Measurements from ENCODE around the gene MAN1C1. TPM values are rescaled to one million over a fixed set of nuclear protein-coding genes. Genes with fewer than 3 reads are reported as not detected.

MAN1C1 gene
- total and polyA plus RNA-seq, 9 of the 15 experiments (the other 6 are each of a cell fraction or from before 2014, with no cell fraction given) = 0.04 to 0.44 (median 0.10) TPM; not detected in 3

- intact Hi-C loops (cut with micrococcal nuclease) (no loop called here), in situ Hi-C loops (cut with MboI) (no loop called here)
- H3K79me2 ChIP-seq (ENCODE audit: control insufficient read depth, insufficient read depth, low read length) = no peaks in the 10 kb centered on the region
- DNase-seq (ENCODE audit: extremely low read depth in 1 of 4, low spot score in 3 of 4) (no peak), ATAC-seq (no peak), FAIRE-seq (no peak)
- H3K27ac ChIP-seq (ENCODE audit: extremely low read depth, low read depth, low read length) = no peak overlapping the region
- no peak overlapping the region for H2AFZ ChIP-seq (ENCODE audit: low read depth, low read length)
- no peak for TF ChIP-seq ILF3 (IDR thresholded peaks at IDR 0.05; ENCODE audit: borderline replicate concordance)
- TF ChIP-seq SMAD2 (IDR thresholded peaks at IDR 0.05; ENCODE audit: low read depth, low read length) = no peak
- TF ChIP-seq PRDM10 (IDR thresholded peaks at IDR 0.05; ENCODE audit: partially characterized antibody) = no peak
- no peak for TF ChIP-seq PBX2 (CRISPR knock-in tag; IDR thresholded peaks at IDR 0.05; ENCODE audit: low read depth)
- TF ChIP-seq PBX2 (tag; conservative IDR thresholded peaks at IDR 0.05; ENCODE audit: low read depth) = no peak
- TF ChIP-seq IRF9 (tag; IDR thresholded peaks at IDR 0.05) = no peak
- no peaks in the 10 kb centered on the region for H3K9me3 ChIP-seq (replicated peaks; ENCODE audit: control insufficient read depth, insufficient read depth, low read depth, low read length)
- H3K9me1 ChIP-seq (ENCODE audit: control insufficient read depth, insufficient read depth, low read length) = no peaks in the 10 kb centered on the region
- no peaks in the 10 kb centered on the region for H3K36me3 ChIP-seq (ENCODE audit: control insufficient read depth, insufficient read depth, low read length)
- H3K27me3 ChIP-seq (ENCODE audit: control insufficient read depth in 2 of 2, insufficient read depth in 2 of 2, low read length in 2 of 2) = peaks cover 35 to 38% of the 10 kb centered on the region in 2 experiments
- no peak overlapping the region for H3K4me2 ChIP-seq (ENCODE audit: insufficient read depth, low read length)
- under 1% methylated on average over 5 of the region's 5 CpGs for WGBS (ENCODE audit: insufficient coverage, low coverage, missing lambda C conversion rate)
- POLR2A ChIA-PET = interaction anchor here (1.2 to 2.0 kb wide), 2 partner anchors 26 to 99 kb away, joined by 5 to 6 read pairs; partner anchors contain the start of gene MTFR1L
- no peak overlapping the region for H3K9ac ChIP-seq (ENCODE audit: insufficient read depth in 1 of 2, low read depth in 2 of 2, low read length in 2 of 2)
- no peak overlapping the region for H3K4me3 ChIP-seq
- CTCF ChIA-PET (ENCODE audit: low intra/inter-chr PET ratio) = no interaction called here
- no peaks in the 10 kb centered on the region for H3K4me1 ChIP-seq (replicated peaks in 1 of 2; ENCODE audit: control insufficient read depth in 2 of 2, insufficient read depth in 2 of 2, low read length in 2 of 2)
- H4K20me1 ChIP-seq (replicated peaks; ENCODE audit: control insufficient read depth, insufficient read depth, low read length) = no peaks in the 10 kb centered on the region
- no TSS peak for BruUV-seq (replicated peaks)
These were observed 104.0 kb downstream of the MAN1C1 start for GRCh38 chr1:25720624-25721023.
